ENCODE results near the gene FCGR3B. TPM values are rescaled to one million over a fixed set of nuclear protein-coding genes. Genes with fewer than 3 reads are reported as not detected.

Gene FCGR3B
- total RNA-seq (2022; extraction: Qiagen RNA extraction; ENCODE audit: low read depth), result not detected in 5 replicates

DNA sequence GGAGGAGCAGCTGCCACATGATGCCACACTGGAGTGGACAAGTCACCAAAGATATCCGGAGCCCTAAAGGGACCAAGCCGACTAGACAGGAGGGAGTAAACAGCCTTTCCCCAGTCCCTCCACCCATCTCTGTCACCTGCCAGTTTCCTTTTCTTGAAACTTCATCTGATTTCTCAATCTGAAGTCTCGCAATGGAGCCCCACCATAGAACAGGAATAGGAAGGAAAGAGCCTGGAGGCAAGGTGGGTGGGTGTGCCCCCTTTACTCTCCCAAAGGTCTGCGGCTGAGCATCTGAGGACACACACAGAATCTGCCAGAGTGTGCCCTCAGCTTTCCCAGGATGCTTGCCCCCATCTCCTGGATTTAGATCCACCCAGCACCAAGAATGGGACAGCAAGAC lies at the start of gene FCGR3B:
Gene FCGR3B, minus strand, starts transcription at position 101 of the 400 bp plus-strand sequence. Its CDS starts 82 bp downstream, at position 19.

DNA sequence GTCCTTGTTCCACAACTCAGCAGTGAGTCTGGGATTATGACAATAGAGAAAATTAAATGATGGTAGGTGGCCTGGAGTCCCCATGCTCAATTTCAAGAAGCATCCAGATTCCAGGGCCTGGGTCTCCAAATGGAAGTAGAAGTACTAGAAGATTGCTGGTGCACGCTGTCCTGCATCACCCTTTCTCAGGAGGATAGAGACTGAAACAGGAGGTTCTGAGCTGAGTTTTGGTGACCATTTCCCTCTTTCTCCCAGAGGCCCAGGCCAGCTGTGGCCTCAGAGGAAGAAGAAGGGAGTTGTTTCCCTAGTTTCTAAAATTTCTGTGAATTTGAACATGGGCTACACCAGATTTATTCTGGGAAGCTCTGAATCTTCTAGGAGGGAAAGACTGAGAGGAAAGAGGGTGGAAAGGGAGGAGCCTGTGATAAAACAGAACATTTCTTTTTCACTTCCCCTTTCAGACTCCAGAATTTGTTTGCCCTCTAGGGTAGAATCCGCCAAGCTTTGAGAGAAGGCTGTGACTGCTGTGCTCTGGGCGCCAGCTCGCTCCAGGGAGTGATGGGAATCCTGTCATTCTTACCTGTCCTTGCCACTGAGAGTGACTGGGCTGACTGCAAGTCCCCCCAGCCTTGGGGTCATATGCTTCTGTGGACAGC lies 31.8 kb upstream of the FCGR3B start, which contains the start of gene FCGR2B:
Gene FCGR2B, plus strand, starts transcription at position 460 of the 656 bp plus-strand sequence. Its CDS starts 99 bp downstream, at position 559.

Other genes with a start within 250 kb of the FCGR3B start
- gene FCGR2A, start 125.7 kb downstream of the FCGR3B start, total RNA-seq (2022; extraction: Qiagen RNA extraction; ENCODE audit: low read depth), result not detected in 5 replicates
- 1.3 to 8.1 TPM (median 2.0 TPM) in 5 replicates for gene HSPA6, start 106.6 kb downstream of the FCGR3B start, total RNA-seq (2022; extraction: Qiagen RNA extraction; ENCODE audit: low read depth)
- not detected in 5 replicates for gene FCGR3A, start 81.4 kb downstream of the FCGR3B start, total RNA-seq (2022; extraction: Qiagen RNA extraction; ENCODE audit: low read depth)
- gene FCGR2B, start 32.0 kb upstream of the FCGR3B start, total RNA-seq (2022; extraction: Qiagen RNA extraction; ENCODE audit: low read depth), result not detected in 5 replicates
- not detected in 5 replicates for gene FCRLA, start 76.1 kb upstream of the FCGR3B start, total RNA-seq (2022; extraction: Qiagen RNA extraction; ENCODE audit: low read depth)
- 1.5 to 2.3 TPM (median 2.0 TPM) in 5 replicates for gene FCRLB, start 90.4 kb upstream of the FCGR3B start, total RNA-seq (2022; extraction: Qiagen RNA extraction; ENCODE audit: low read depth)
- gene DUSP12, start 118.6 kb upstream of the FCGR3B start, total RNA-seq (2022; extraction: Qiagen RNA extraction; ENCODE audit: low read depth), result 38.0 to 55.3 TPM (median 48.3 TPM) in 5 replicates
- 12.0 to 13.4 TPM (median 12.6 TPM) in 5 replicates for gene ATF6, start 135.1 kb upstream of the FCGR3B start, total RNA-seq (2022; extraction: Qiagen RNA extraction; ENCODE audit: low read depth)